ENCODE data around the gene BPIFB3.
"Not testable (repeated sequence)": the region's sequence is repeated elsewhere in the genome, so short reads cannot be mapped to it uniquely, and the experiment has no call there.

BPIFB3 gene

GRCh38 chr20:33120934-33121333, 67.2 kb downstream of the BPIFB3 start:
- DNase-seq (ENCODE audit: low spot score) = no peak

- not testable (repeated sequence) for DNase-seq (ENCODE audit: low spot score)
Observed at GRCh38 chr20:33122297-33122696, 68.6 kb downstream of the BPIFB3 start.
